Tibial nerve (tissue), 4 donors: Measurements from ENCODE around the gene OSBPL8.

Experiments
- CTCF ChIP-seq, 5 experiments: fragments of 200-600 bp in 3 of 5; fragments of 450-650 bp in 2 of 5; sonication (generic) in 3 of 5; IDR thresholded peaks; one replicate each; pipeline ENCODE4 v1.5.1; 2016 to 2019; ENCODE audit warnings: antibody characterized with exemption in 5 of 5, mild to moderate bottlenecking in 3 of 5, moderate library complexity in 2 of 5
- EP300 ChIP-seq, 2 donors: sonication (generic); formaldehyde crosslinking; IDR thresholded peaks; one replicate each; pipeline ENCODE4 v1.6.1; 2017; ENCODE audit warnings: antibody characterized with exemption in 2 of 2, mild to moderate bottlenecking in 1 of 2
- POLR2A ChIP-seq, 2 donors: fragments of 450-650 bp; IDR thresholded peaks; one replicate each; pipeline ENCODE4 v1.6.1; 2017; ENCODE audit warnings: antibody characterized with exemption in 2 of 2, mild to moderate bottlenecking in 2 of 2, moderate library complexity in 2 of 2

GRCh38 chr12:76402259-76402658 is 157.3 kb downstream of the OSBPL8 start:
- TF ChIP-seq POLR2A (IDR thresholded peaks at IDR 0.05) (no peak), CTCF (IDR thresholded peaks at IDR 0.05) (no peak), EP300 (IDR thresholded peaks at IDR 0.05) (no peak)
